Endothelial cell of umbilical vein (primary cell): ENCODE measurements around the gene CD34. TPM values are rescaled to one million over a fixed set of nuclear protein-coding genes. Genes with fewer than 3 reads are reported as not detected.

Source experiments
- BruUV-seq: library from RNA; stranded (reverse); fragments of 400-500 nt; replicated peaks from 2 replicates; lab custom pipeline; 2021; lab: Mats Ljungman, UMichigan
- CTCF ChIA-PET: fragments of 300-600, 350-600 bp; sonication (Branson Sonifier 250); formaldehyde crosslinking; loops from one replicate; lab custom pipeline; 2021; ENCODE audit warnings: antibody characterized with exemption, inconsistent platforms; lab: Charles Lee
- POLR2A ChIA-PET: fragments of 300-600, 350-600 bp; sonication (Branson Sonifier 250); formaldehyde crosslinking; loops from one replicate; lab custom pipeline; 2021; ENCODE audit warnings: antibody characterized with exemption, inconsistent platforms; lab: Charles Lee
- DNase-seq: peaks from one replicate; pipeline ENCODE4 v3.0.0-alpha.2; 2011; ENCODE audit warnings: low read depth, low spot score
- FAIRE-seq: peaks from 2 replicates; lab custom pipeline; 2011; peaks lifted over from hg19 to GRCh38; lab: Jason Lieb, UNC
- H2AFZ ChIP-seq: 2 replicates; pipeline ENCODE4 v1.6.0; 2012; ENCODE audit warnings: low read depth, low read length, control low read depth, inconsistent platforms
- H3K27ac ChIP-seq: 2 replicates; pipeline ENCODE4 v1.5.1; 2011; ENCODE audit warnings: low read depth, mild to moderate bottlenecking, control low read depth, low read length, moderate library complexity; ENCODE audit not compliant: insufficient read depth
- H3K27me3 ChIP-seq, 2 experiments: 2 replicates each; pipeline versions ENCODE4 v1.6.0 to v1.6.1; 2011; ENCODE audit warnings: low read length in 2 of 2, mixed read lengths in 1 of 2; ENCODE audit not compliant: control insufficient read depth in 2 of 2, insufficient read depth in 2 of 2
- H3K36me3 ChIP-seq, 2 experiments: 2 replicates in 1 of 2; 3 replicates in 1 of 2; pipeline ENCODE4 v1.5.1; 2011; ENCODE audit warnings: low read length in 2 of 2, mild to moderate bottlenecking in 1 of 2, moderate library complexity in 1 of 2; ENCODE audit not compliant: control insufficient read depth in 2 of 2, insufficient read depth in 2 of 2; ENCODE audit errors: extremely low read depth in 1 of 2
- H3K4me1 ChIP-seq: 3 replicates; pipeline ENCODE4 v1.5.1; 2011; ENCODE audit warnings: mild to moderate bottlenecking, low read length; ENCODE audit not compliant: control insufficient read depth, insufficient read depth; ENCODE audit errors: extremely low read depth
- H3K4me2 ChIP-seq: 2 replicates; pipeline ENCODE4 v1.6.1; 2011; ENCODE audit warnings: low read length, control low read depth, mixed read lengths; ENCODE audit not compliant: insufficient read depth
- H3K4me3 ChIP-seq, 3 experiments: fragments of 200-600 bp in 1 of 3; sonication (generic), shearing (Covaris generic) in 1 of 3; replicated peaks in 1 of 3; 2 replicates each; pipeline ENCODE4 v1.5.1; 2011 to 2016; ENCODE audit warnings: control low read depth in 3 of 3, low read length in 3 of 3, mild to moderate bottlenecking in 2 of 3, inconsistent platforms in 1 of 3, low read depth in 1 of 3, moderate library complexity in 1 of 3; ENCODE audit not compliant: insufficient read depth in 1 of 3
- H3K79me2 ChIP-seq: 2 replicates; pipeline ENCODE4 v1.6.0; 2012; ENCODE audit warnings: low read length, inconsistent platforms; ENCODE audit not compliant: control insufficient read depth, insufficient read depth
- H3K9ac ChIP-seq: replicated peaks from 2 replicates; pipeline ENCODE3; 2011; ENCODE audit warnings: low read length, control low read depth; ENCODE audit not compliant: insufficient read depth; ENCODE audit errors: extremely low read depth
- H3K9me1 ChIP-seq: replicated peaks from 3 replicates; pipeline ENCODE4 v1.6.0; 2011; ENCODE audit warnings: mild to moderate bottlenecking, low read length; ENCODE audit not compliant: control insufficient read depth, insufficient read depth; ENCODE audit errors: extremely low read depth
- H3K9me3 ChIP-seq: replicated peaks from 2 replicates; pipeline ENCODE4 v1.5.1; 2012; ENCODE audit warnings: low read length, inconsistent platforms; ENCODE audit not compliant: control insufficient read depth, insufficient read depth
- H4K20me1 ChIP-seq: replicated peaks from 2 replicates; pipeline ENCODE3; 2011; ENCODE audit warnings: mild to moderate bottlenecking, low read length; ENCODE audit not compliant: control insufficient read depth, insufficient read depth; ENCODE audit errors: extremely low read depth
- CTCF ChIP-seq, 2 donors: IDR thresholded peaks; 1 replicate in 1 of 2; 2 replicates in 1 of 2; pipeline ENCODE4 v1.5.1; 2011; ENCODE audit warnings: low read length in 2 of 2, mild to moderate bottlenecking in 2 of 2, moderate library complexity in 2 of 2, control low read depth in 1 of 2, inconsistent platforms in 1 of 2, low read depth in 1 of 2; ENCODE audit not compliant: insufficient read depth in 1 of 2; ENCODE audit errors: extremely low read depth in 1 of 2
- EZH2 ChIP-seq: IDR thresholded peaks from 2 replicates; pipeline ENCODE4 v1.6.1; 2012; ENCODE audit warnings: borderline replicate concordance, low read depth, mild to moderate bottlenecking, moderate library complexity, low read length, inconsistent platforms; ENCODE audit not compliant: severe bottlenecking
- FOS ChIP-seq: IDR thresholded peaks from 2 replicates; pipeline ENCODE4 v1.6.1; 2011; ENCODE audit warnings: mild to moderate bottlenecking, low read length, moderate library complexity, borderline replicate concordance; ENCODE audit not compliant: insufficient read depth
- GATA2 ChIP-seq: IDR thresholded peaks from 2 replicates; pipeline ENCODE4 v1.7.0; 2011; ENCODE audit warnings: low read depth, mild to moderate bottlenecking, moderate library complexity, mixed read lengths, low read length; ENCODE audit not compliant: insufficient read length, insufficient read depth
- JUN ChIP-seq: IDR thresholded peaks from 2 replicates; pipeline ENCODE4 v1.6.1; 2011; ENCODE audit warnings: borderline replicate concordance, low read depth; ENCODE audit not compliant: insufficient read length, insufficient read depth
- MAX ChIP-seq: IDR thresholded peaks from 2 replicates; pipeline ENCODE4 v1.6.1; 2011; ENCODE audit not compliant: insufficient read depth, insufficient read length
- MYC ChIP-seq: IDR thresholded peaks from one replicate; pipeline ENCODE4 v1.6.1; 2011; ENCODE audit warnings: mild to moderate bottlenecking, low read depth, low read length
- POLR2A ChIP-seq: IDR thresholded peaks from 2 replicates; pipeline ENCODE4 v1.6.1; 2012; ENCODE audit warnings: low read depth, mild to moderate bottlenecking, control low read depth, low read length
- POLR2AphosphoS5 ChIP-seq: IDR thresholded peaks from 2 replicates; pipeline ENCODE4 v1.6.1; 2012; ENCODE audit warnings: low read depth, mild to moderate bottlenecking, control low read depth, low read length, moderate library complexity; ENCODE audit not compliant: insufficient read depth
- dilution Hi-C: fragments of 300-500 bp; cut with MboI; formaldehyde crosslinking; loops from one replicate; pipeline ENCODE4 v1.15.0; 2019; ENCODE audit warnings: low sequenced_read_pairs; ENCODE audit not compliant: extremely low pct_ligation_motif_present
- intact Hi-C: fragments of 100-400 bp; cut with micrococcal nuclease; formaldehyde crosslinking; loops from one replicate; pipeline ENCODE4 v1.10.0; 2022
- polyA plus RNA-seq, 4 experiments: library from polyadenylated mRNA; depleted of rRNA in 3 of 4; stranded (reverse) in 3 of 4; unstranded in 1 of 4; fragments of >200 nt; gene quantifications; 2 replicates each; pipeline versions ENCODE4 v1.2.1 to v1.2.3, GENCODE V29; 2011 to 2012; ENCODE audit warnings: missing spikeins in 1 of 4
- total RNA-seq: library from RNA; stranded (reverse); gene quantifications from 2 replicates; pipeline ENCODE4 v1.2.3, GENCODE V29; 2021

Gene CD34
- total and polyA plus RNA-seq, 2 donors (not counting 3 experiments of a cell fraction or from before 2014, with no cell fraction given) = 102 to 174 TPM

GRCh38 chr1:207842506-207842905 lies 68.4 kb downstream of the CD34 start:
- CTCF ChIA-PET = interaction anchor here (1.2 to 21.9 kb wide), 5 partner anchors 9 to 43 kb away, joined by 3 to 634 read pairs (median 5); no protein-coding TSS in a partner anchor
- no TSS peak for BruUV-seq

More at GRCh38 chr1:207842506-207842905, 68.4 kb downstream of the CD34 start:
- POLR2A ChIA-PET = no interaction called here
- no peak overlapping the region for H3K4me2 ChIP-seq
- FAIRE-seq (no peak), DNase-seq (no peak)
- peaks cover 4 to 7% of the 10 kb centered on the region in 2 experiments for H3K36me3 ChIP-seq
- no peaks in the 10 kb centered on the region for H3K9me3 ChIP-seq
- H3K4me1 ChIP-seq = peaks cover 12% of the 10 kb centered on the region
- no peak overlapping the region for H3K9ac ChIP-seq
- no peak overlapping the region for H3K27ac ChIP-seq
- dilution Hi-C loops = no loop called here
- no peaks in the 10 kb centered on the region for H3K27me3 ChIP-seq
- no peaks in the 10 kb centered on the region for H3K9me1 ChIP-seq
- H4K20me1 ChIP-seq = no peaks in the 10 kb centered on the region
- no peak overlapping the region for H3K4me3 ChIP-seq
- H3K79me2 ChIP-seq = peaks cover 79% of the 10 kb centered on the region
- intact Hi-C loops = no loop called here
- no peak overlapping the region for H2AFZ ChIP-seq
- no peak for TF ChIP-seq MAX
- TF ChIP-seq CTCF (IDR thresholded peaks at IDR 0.05; ENCODE audit: extremely low read depth in 1 of 2, insufficient read depth in 1 of 2, low read depth in 1 of 2, low read length in 2 of 2) = no peak
- TF ChIP-seq POLR2A = no peak
- TF ChIP-seq POLR2AphosphoS5 = no peak
- TF ChIP-seq GATA2 = no peak
- TF ChIP-seq FOS = no peak
- no peak for TF ChIP-seq MYC
- no peak for TF ChIP-seq EZH2
- TF ChIP-seq JUN = no peak
